Heart left ventricle (tissue), 13 donors: ENCODE data around the gene EXOC7.

ENCODE experiments used
- POLR2A ChIP-seq, 2 donors: fragments of 450-650 bp; IDR thresholded peaks; one replicate each; pipeline ENCODE4 v1.6.1; 2017; ENCODE audit warnings: antibody characterized with exemption in 2 of 2, mild to moderate bottlenecking in 2 of 2, moderate library complexity in 2 of 2
- TF ChIP-seq, protein P1 (sequence below), 12 donors: fragments of 200-600 bp; sonication (generic) in 4 of 12; IDR thresholded peaks; one replicate each; pipeline versions ENCODE4 v1.5.0 to v1.8.0; 2018 to 2022; ENCODE audit warnings: antibody characterized with exemption in 12 of 12, mild to moderate bottlenecking in 5 of 12
- donor health status: ischemic (EF 13 %, LVEDD 7.1; RV severe dilation, severe dysfunction).
- donor health status: DM: no; HTN: yes; CAD: no.
- donor health status: DM: no; HTN: no; CAD: no.
- donor health status: ischemic (EF 25% LVEDD 6.9; RV normal size, moderate dysfunction).
- donor health status: ischemic (EF 25% LVEDD 5.7; RV mildly dilated, moderate dysfunction).
- donor health status: ischemic (EF 35%, LVEDD 5.7; RV mildly dilated, moderate dysfunction).
- donor health status: nonischemic (EF 11% LVEDD 7.7; RV severe dilation, severe dysfunction).
- donor health status: DM: yes; HTN: yes; CAD: no.
- donor health status: PGD.
- donor health status: ischemic (EF 29% LVEDD 5.4; RV normal size, mild dysfunction).
- donor health status: nonischemic (EF 23%, LVEDD 6.1; RV moderate dilation, normal function).

DNA sequence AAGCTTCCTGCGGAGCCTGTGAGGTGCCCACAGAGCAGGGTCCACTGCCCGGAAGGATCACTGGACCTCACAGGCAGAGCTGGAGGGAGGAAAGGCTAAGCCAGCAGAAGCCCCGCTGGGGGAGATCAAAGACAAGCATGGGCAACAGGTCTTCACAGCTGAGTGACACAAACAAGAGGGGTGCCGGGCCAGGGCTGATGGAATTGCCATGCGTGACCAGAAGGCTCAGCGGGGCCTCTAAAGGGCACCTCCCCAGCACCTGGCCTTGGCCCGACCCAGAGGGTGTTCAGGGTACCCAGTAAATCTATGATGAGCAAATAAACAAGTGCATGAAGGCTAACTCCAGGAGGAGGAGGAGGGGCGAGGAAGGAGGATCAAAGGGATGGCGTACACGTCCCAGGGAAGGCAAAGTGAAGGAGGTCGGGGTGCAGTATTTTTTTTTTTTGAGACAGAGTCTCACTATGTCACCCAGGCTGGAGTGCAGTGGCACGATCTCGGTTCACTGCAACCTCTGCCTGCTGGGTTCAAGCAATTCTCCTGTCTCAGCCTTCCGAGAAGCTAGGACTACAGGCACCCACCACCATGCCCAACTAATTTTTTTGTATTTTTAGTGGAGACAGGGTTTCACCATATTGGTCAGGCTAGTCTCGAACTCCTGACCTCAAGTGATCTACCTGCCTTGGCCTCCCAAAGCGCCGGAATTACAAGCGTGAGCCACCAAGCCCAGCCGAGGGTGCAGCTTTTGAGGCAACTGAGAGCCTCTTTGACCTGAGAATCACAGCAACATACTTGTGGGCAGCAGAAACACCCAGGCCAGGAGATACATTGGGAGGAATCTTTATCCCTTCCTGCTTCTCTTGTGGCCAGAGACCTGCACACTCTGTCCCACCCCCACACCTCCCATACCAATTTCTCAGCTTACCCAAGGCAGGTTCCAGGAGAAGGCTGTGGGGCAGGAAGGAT lies 16.1 kb upstream of the EXOC7 start:
- no peak for TF ChIP-seq POLR2A (IDR thresholded peaks at IDR 0.05)
- TF ChIP-seq, protein P1, sequence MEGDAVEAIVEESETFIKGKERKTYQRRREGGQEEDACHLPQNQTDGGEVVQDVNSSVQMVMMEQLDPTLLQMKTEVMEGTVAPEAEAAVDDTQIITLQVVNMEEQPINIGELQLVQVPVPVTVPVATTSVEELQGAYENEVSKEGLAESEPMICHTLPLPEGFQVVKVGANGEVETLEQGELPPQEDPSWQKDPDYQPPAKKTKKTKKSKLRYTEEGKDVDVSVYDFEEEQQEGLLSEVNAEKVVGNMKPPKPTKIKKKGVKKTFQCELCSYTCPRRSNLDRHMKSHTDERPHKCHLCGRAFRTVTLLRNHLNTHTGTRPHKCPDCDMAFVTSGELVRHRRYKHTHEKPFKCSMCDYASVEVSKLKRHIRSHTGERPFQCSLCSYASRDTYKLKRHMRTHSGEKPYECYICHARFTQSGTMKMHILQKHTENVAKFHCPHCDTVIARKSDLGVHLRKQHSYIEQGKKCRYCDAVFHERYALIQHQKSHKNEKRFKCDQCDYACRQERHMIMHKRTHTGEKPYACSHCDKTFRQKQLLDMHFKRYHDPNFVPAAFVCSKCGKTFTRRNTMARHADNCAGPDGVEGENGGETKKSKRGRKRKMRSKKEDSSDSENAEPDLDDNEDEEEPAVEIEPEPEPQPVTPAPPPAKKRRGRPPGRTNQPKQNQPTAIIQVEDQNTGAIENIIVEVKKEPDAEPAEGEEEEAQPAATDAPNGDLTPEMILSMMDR (IDR thresholded peaks at IDR 0.05), result no peak
